Caco-2 (cell line): Measurements from ENCODE around the gene ZBTB16. TPM values are rescaled to one million over a fixed set of nuclear protein-coding genes. Genes with fewer than 3 reads are reported as not detected.

ENCODE experiments used
- BruUV-seq: library from RNA; stranded (reverse); fragments of 400-500 nt; replicated peaks from 2 replicates; lab custom pipeline; 2021; lab: Mats Ljungman, UMichigan
- CTCF ChIA-PET: fragments of 300-600 bp; sonication (Branson Sonifier 250); formaldehyde crosslinking; loops from one replicate; lab custom pipeline; 2022; ENCODE audit warnings: antibody characterized with exemption; lab: Charles Lee
- POLR2A ChIA-PET: fragments of 300-600 bp; sonication (Branson Sonifier 250); formaldehyde crosslinking; loops from one replicate; lab custom pipeline; 2022; ENCODE audit warnings: antibody characterized with exemption; lab: Charles Lee
- DNase-seq, 2 experiments: peaks; one replicate each; pipeline versions ENCODE4 v3.0.0 to v3.0.0-alpha.2; 2020 to 2022
- H3K27me3 ChIP-seq: replicated peaks from 2 replicates; pipeline ENCODE4 v1.6.0; 2011; ENCODE audit warnings: low read length; ENCODE audit not compliant: control insufficient read depth, insufficient read depth
- H3K36me3 ChIP-seq: 2 replicates; pipeline ENCODE4 v1.5.1; 2011; ENCODE audit warnings: low read length; ENCODE audit not compliant: control insufficient read depth, insufficient read depth
- H3K4me1 ChIP-seq: fragments of 250-450 bp; sonication (Bioruptor Pico); 2 replicates; pipeline ENCODE4 v1.5.1; 2020; ENCODE audit warnings: mild to moderate bottlenecking
- H3K4me3 ChIP-seq: 2 replicates; pipeline ENCODE4 v1.5.1; 2011; ENCODE audit warnings: low read depth, mild to moderate bottlenecking, control low read depth, low read length
- H3K9me3 ChIP-seq: fragments of 250-450 bp; sonication (Bioruptor Pico); 2 replicates; pipeline ENCODE4 v1.5.1; 2020; ENCODE audit warnings: mild to moderate bottlenecking, moderate library complexity
- H3K27ac Mint-ChIP-seq: one replicate; pipeline ENCODE4 v1.8.0; 2022; ENCODE audit warnings: mixed read lengths; ENCODE audit not compliant: unreplicated experiment
- H3K27me3 Mint-ChIP-seq: one replicate; pipeline ENCODE4 v1.8.0; 2022; ENCODE audit warnings: mixed read lengths; ENCODE audit not compliant: insufficient read depth, unreplicated experiment
- H3K36me3 Mint-ChIP-seq: one replicate; pipeline ENCODE4 v1.8.0; 2022; ENCODE audit warnings: mild to moderate bottlenecking, mixed read lengths; ENCODE audit not compliant: insufficient read depth, unreplicated experiment
- H3K4me1 Mint-ChIP-seq: one replicate; pipeline ENCODE4 v1.8.0; 2022; ENCODE audit warnings: low read depth, mixed read lengths; ENCODE audit not compliant: unreplicated experiment
- H3K4me3 Mint-ChIP-seq: one replicate; pipeline ENCODE4 v1.8.0; 2022; ENCODE audit warnings: mild to moderate bottlenecking, moderate library complexity, mixed read lengths; ENCODE audit not compliant: unreplicated experiment
- H3K9me3 Mint-ChIP-seq: one replicate; pipeline ENCODE4 v1.8.0; 2022; ENCODE audit warnings: mixed read lengths; ENCODE audit not compliant: unreplicated experiment
- intact Hi-C: fragments of 100-400 bp; cut with micrococcal nuclease; formaldehyde crosslinking; loops from one replicate; pipeline ENCODE4 v1.10.0; 2022; ENCODE audit not compliant: unreplicated experiment
- total RNA-seq: library from RNA; stranded (reverse); gene quantifications from 2 replicates; pipeline ENCODE4 v1.2.3, GENCODE V29; 2022
- TF ChIP-seq, protein P1 (sequence below), 2 experiments: fragments of 200-600 bp in 1 of 2; IDR thresholded peaks; 1 replicate in 1 of 2; 2 replicates in 1 of 2; pipeline versions ENCODE4 v1.5.1 to v1.8.0; 2011 to 2022; ENCODE audit warnings: antibody characterized with exemption in 1 of 2, control low read depth in 1 of 2, inconsistent platforms in 1 of 2, low read depth in 1 of 2, low read length in 1 of 2, mild to moderate bottlenecking in 1 of 2, moderate library complexity in 1 of 2; ENCODE audit not compliant: insufficient read depth in 1 of 2, severe bottlenecking in 1 of 2, unreplicated experiment in 1 of 2

Gene ZBTB16
- total RNA-seq, 1 experiment from 2014 or later = 12.7 TPM

DNA sequence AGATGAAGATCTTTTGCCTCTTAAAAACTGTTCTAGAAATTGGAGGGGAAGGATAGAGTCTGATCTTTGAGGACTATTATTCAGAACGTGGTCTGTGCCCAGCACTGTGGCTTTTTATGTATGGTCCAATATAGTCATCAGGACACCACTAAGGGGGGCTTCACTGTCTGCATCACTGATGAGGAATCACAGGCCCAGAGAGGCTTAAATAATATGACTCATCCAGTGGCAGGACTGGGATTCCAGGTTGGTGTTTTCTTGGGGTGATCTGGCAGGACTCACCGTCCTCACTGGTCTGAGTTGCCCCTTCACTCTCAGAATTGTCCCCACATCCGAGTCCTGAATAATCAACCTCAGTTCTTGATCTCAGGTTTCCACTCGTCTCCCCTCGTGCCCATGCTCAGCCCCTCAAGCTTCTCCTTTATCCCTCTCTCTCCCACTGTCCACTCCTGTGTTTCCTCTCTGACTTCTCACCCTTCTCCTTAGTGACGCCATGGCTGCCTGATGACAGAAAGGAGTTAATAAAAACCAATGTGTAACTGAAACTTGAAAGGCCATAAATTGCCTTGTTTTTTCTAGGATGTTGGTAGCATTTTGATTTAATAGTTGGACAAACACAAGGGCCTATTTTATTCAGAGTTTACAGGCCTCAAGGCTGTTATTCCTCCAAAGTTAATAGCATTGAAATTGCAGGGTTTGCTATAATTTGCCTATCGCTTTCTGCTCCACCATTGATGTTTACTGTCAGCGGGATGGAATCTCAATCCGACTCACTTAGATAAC lies 141.0 kb downstream of the ZBTB16 start:
- H3K36me3 ChIP-seq = no peaks in the 10 kb centered on the region
- H3K4me1 ChIP-seq = no peaks in the 10 kb centered on the region; the same call in 1 of the 2 replicates
- ChIA-PET POLR2A (no interaction called here), CTCF (no interaction called here)
- Mint-ChIP-seq H3K4me3 (no peak overlapping the region), H3K27ac (no peak overlapping the region), H3K4me1 (no peaks in the 10 kb centered on the region), H3K36me3 (no peaks in the 10 kb centered on the region), H3K9me3 (no peaks in the 10 kb centered on the region), H3K27me3 (no peaks in the 10 kb centered on the region)
- no TSS peak for BruUV-seq
- H3K9me3 ChIP-seq = no peaks in the 10 kb centered on the region
- H3K27me3 ChIP-seq = no peaks in the 10 kb centered on the region
- no peak for DNase-seq
- no peak overlapping the region for H3K4me3 ChIP-seq
- intact Hi-C loops = no loop called here
- TF ChIP-seq, protein P1, sequence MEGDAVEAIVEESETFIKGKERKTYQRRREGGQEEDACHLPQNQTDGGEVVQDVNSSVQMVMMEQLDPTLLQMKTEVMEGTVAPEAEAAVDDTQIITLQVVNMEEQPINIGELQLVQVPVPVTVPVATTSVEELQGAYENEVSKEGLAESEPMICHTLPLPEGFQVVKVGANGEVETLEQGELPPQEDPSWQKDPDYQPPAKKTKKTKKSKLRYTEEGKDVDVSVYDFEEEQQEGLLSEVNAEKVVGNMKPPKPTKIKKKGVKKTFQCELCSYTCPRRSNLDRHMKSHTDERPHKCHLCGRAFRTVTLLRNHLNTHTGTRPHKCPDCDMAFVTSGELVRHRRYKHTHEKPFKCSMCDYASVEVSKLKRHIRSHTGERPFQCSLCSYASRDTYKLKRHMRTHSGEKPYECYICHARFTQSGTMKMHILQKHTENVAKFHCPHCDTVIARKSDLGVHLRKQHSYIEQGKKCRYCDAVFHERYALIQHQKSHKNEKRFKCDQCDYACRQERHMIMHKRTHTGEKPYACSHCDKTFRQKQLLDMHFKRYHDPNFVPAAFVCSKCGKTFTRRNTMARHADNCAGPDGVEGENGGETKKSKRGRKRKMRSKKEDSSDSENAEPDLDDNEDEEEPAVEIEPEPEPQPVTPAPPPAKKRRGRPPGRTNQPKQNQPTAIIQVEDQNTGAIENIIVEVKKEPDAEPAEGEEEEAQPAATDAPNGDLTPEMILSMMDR (IDR thresholded peaks at IDR 0.05; ENCODE audit: insufficient read depth in 1 of 2, low read depth in 1 of 2, low read length in 1 of 2, severe bottlenecking in 1 of 2, unreplicated experiment in 1 of 2) = no peak

- TF ChIP-seq, protein P1 (IDR thresholded peaks at IDR 0.05; ENCODE audit: insufficient read depth in 1 of 2, low read depth in 1 of 2, low read length in 1 of 2, severe bottlenecking in 1 of 2, unreplicated experiment in 1 of 2) = no peak
- H3K9me3 Mint-ChIP-seq = no peaks in the 10 kb centered on the region
- CTCF ChIA-PET = no interaction called here
- DNase-seq = no peak
- no TSS peak for BruUV-seq
- H3K9me3 ChIP-seq = no peaks in the 10 kb centered on the region
- H3K27me3 Mint-ChIP-seq = no peaks in the 10 kb centered on the region
- H3K27me3 ChIP-seq = no peaks in the 10 kb centered on the region
- H3K4me1 Mint-ChIP-seq = no peaks in the 10 kb centered on the region
- intact Hi-C loops = no loop called here
- POLR2A ChIA-PET = no interaction called here
- H3K36me3 Mint-ChIP-seq = no peaks in the 10 kb centered on the region
- no peak overlapping the region for H3K27ac Mint-ChIP-seq
- H3K36me3 ChIP-seq = no peaks in the 10 kb centered on the region
- H3K4me1 ChIP-seq = no peaks in the 10 kb centered on the region; the same call in 1 of the 2 replicates
- H3K4me3 Mint-ChIP-seq = no peak overlapping the region
- H3K4me3 ChIP-seq = no peak overlapping the region
Measured at GRCh38 chr11:114201219-114201618, 141.7 kb downstream of the ZBTB16 start.

GRCh38 chr11:114202011-114202609 lies 142.6 kb downstream of the ZBTB16 start:
- H3K4me1 Mint-ChIP-seq = no peaks in the 10 kb centered on the region
- no peaks in the 10 kb centered on the region for H3K36me3 Mint-ChIP-seq
- H3K9me3 ChIP-seq = no peaks in the 10 kb centered on the region
- H3K27me3 Mint-ChIP-seq = no peaks in the 10 kb centered on the region
- DNase-seq = no peak
- no peak overlapping the region for H3K27ac Mint-ChIP-seq
- no TSS peak for BruUV-seq
- no peaks in the 10 kb centered on the region for H3K4me1 ChIP-seq
- no peak overlapping the region for H3K4me3 ChIP-seq
- H3K4me3 Mint-ChIP-seq = no peak overlapping the region
- H3K36me3 ChIP-seq = no peaks in the 10 kb centered on the region
- POLR2A ChIA-PET = no interaction called here
- TF ChIP-seq, protein P1 (IDR thresholded peaks at IDR 0.05; ENCODE audit: insufficient read depth in 1 of 2, low read depth in 1 of 2, low read length in 1 of 2, severe bottlenecking in 1 of 2, unreplicated experiment in 1 of 2) = no peak
- H3K9me3 Mint-ChIP-seq = no peaks in the 10 kb centered on the region
- intact Hi-C loops = no loop called here
- CTCF ChIA-PET = no interaction called here
- H3K27me3 ChIP-seq = no peaks in the 10 kb centered on the region
